Endothelial cell (in vitro differentiated cells): ENCODE results near the gene GATA3. TPM values are rescaled to one million over a fixed set of nuclear protein-coding genes. Genes with fewer than 3 reads are reported as not detected.

ENCODE experiments used
- DNase-seq: peaks from one replicate; pipeline ENCODE4 v3.0.0; 2021; ENCODE audit warnings: low spot score
- H3K27ac Mint-ChIP-seq: one replicate; pipeline ENCODE4 v1.8.0; 2021; ENCODE audit warnings: mixed read lengths, inconsistent platforms; ENCODE audit not compliant: unreplicated experiment
- H3K27me3 Mint-ChIP-seq: one replicate; pipeline ENCODE4 v1.8.0; 2021; ENCODE audit warnings: mild to moderate bottlenecking, moderate library complexity, mixed read lengths, inconsistent platforms; ENCODE audit not compliant: unreplicated experiment
- H3K36me3 Mint-ChIP-seq: one replicate; pipeline ENCODE4 v1.8.0; 2021; ENCODE audit warnings: mild to moderate bottlenecking, low read depth, mixed read lengths, inconsistent platforms; ENCODE audit not compliant: unreplicated experiment
- H3K4me1 Mint-ChIP-seq: one replicate; pipeline ENCODE4 v1.8.0; 2021; ENCODE audit warnings: mild to moderate bottlenecking, mixed read lengths, inconsistent platforms; ENCODE audit not compliant: unreplicated experiment
- H3K4me3 Mint-ChIP-seq: one replicate; pipeline ENCODE4 v1.8.0; 2021; ENCODE audit warnings: mild to moderate bottlenecking, mixed read lengths, inconsistent platforms; ENCODE audit not compliant: unreplicated experiment
- H3K9me3 Mint-ChIP-seq: one replicate; pipeline ENCODE4 v1.8.0; 2021; ENCODE audit warnings: mixed read lengths, inconsistent platforms; ENCODE audit not compliant: unreplicated experiment
- CTCF ChIP-seq: fragments of 200-600 bp; sonication (generic); IDR thresholded peaks from one replicate; pipeline ENCODE4 v1.5.0; 2021; ENCODE audit warnings: antibody characterized with exemption; ENCODE audit not compliant: unreplicated experiment
- total RNA-seq: library from RNA; stranded (reverse); fragmentation: NEBNext Ultra II Directional; extraction: Animal tissue kit (Norgen Biotek cat#: 25700); gene quantifications from one replicate; pipeline ENCODE4 v1.2.1, GENCODE V29; 2021; ENCODE audit not compliant: unreplicated experiment

GATA3 gene
- total RNA-seq, 1 donor from 2014 or later: 70.9 TPM

- Mint-ChIP-seq H3K27ac (no peak overlapping the region), H3K27me3 (peaks cover 7% of the 10 kb centered on the region), H3K36me3 (peaks cover 7% of the 10 kb centered on the region), H3K4me3 (no peak overlapping the region), H3K9me3 (no peaks in the 10 kb centered on the region), H3K4me1 (peaks cover 8% of the 10 kb centered on the region)
- no peak for DNase-seq
- TF ChIP-seq CTCF: no peak
Observed at GRCh38 chr10:8095959-8096358, 41.5 kb downstream of the GATA3 start.

GRCh38 chr10:8096931-8097330, 42.4 kb downstream of the GATA3 start:
- no peak for TF ChIP-seq CTCF
- no peak for DNase-seq
- Mint-ChIP-seq H3K4me1 (peaks cover 8% of the 10 kb centered on the region), H3K27me3 (peaks cover 7% of the 10 kb centered on the region), H3K4me3 (no peak overlapping the region), H3K36me3 (peaks cover 7% of the 10 kb centered on the region), H3K9me3 (no peaks in the 10 kb centered on the region), H3K27ac (no peak overlapping the region)

GRCh38 chr10:8100366-8100765, 45.9 kb downstream of the GATA3 start:
- Mint-ChIP-seq H3K4me1 (no peaks in the 10 kb centered on the region), H3K9me3 (no peaks in the 10 kb centered on the region), H3K36me3 (peaks cover 7% of the 10 kb centered on the region), H3K27ac (no peak overlapping the region), H3K27me3 (peaks cover 2% of the 10 kb centered on the region), H3K4me3 (no peak overlapping the region)
- DNase-seq: no peak
- TF ChIP-seq CTCF: no peak

- H3K9me3 Mint-ChIP-seq: no peaks in the 10 kb centered on the region
- H3K4me1 Mint-ChIP-seq: peaks cover 4% of the 10 kb centered on the region
- H3K27ac Mint-ChIP-seq: no peak overlapping the region
- peaks cover 5% of the 10 kb centered on the region for H3K36me3 Mint-ChIP-seq
- H3K27me3 Mint-ChIP-seq: no peaks in the 10 kb centered on the region
- DNase-seq: no peak
- H3K4me3 Mint-ChIP-seq: no peak overlapping the region
- TF ChIP-seq CTCF: no peak
Observed at GRCh38 chr10:8102708-8103401, 48.4 kb downstream of the GATA3 start.

- Mint-ChIP-seq H3K4me3 (no peak overlapping the region), H3K9me3 (no peaks in the 10 kb centered on the region), H3K27me3 (no peaks in the 10 kb centered on the region), H3K4me1 (peaks cover 4% of the 10 kb centered on the region), H3K27ac (no peak overlapping the region), H3K36me3 (peaks cover 3% of the 10 kb centered on the region)
- no peak for TF ChIP-seq CTCF
- no peak for DNase-seq
Observed at GRCh38 chr10:8103543-8103942, 49.1 kb downstream of the GATA3 start.
